ENCODE data around the gene MLLT10. TPM values are rescaled to one million over a fixed set of nuclear protein-coding genes. Genes with fewer than 3 reads are reported as not detected.

Gene MLLT10
- total and polyA plus RNA-seq, 9 of the 15 experiments (the other 6 are each of a cell fraction or from before 2014, with no cell fraction given), result 18.8 to 81.4 (median 64.2) TPM

- TF ChIP-seq E2F6 (IDR thresholded peaks at IDR 0.05; ENCODE audit: borderline replicate concordance in 1 of 2, extremely low read depth in 1 of 2, insufficient read depth in 1 of 2, insufficient read length in 1 of 2, low read depth in 1 of 2, low read length in 1 of 2, poor library complexity in 1 of 2, severe bottlenecking in 1 of 2) (peak; percentile 73 to 86), MEIS2 (IDR thresholded peaks at IDR 0.05; ENCODE audit: partially characterized antibody) (no peak), NR4A1 (CRISPR knock-in tag; IDR thresholded peaks at IDR 0.05) (no peak), NR4A1 (tag; IDR thresholded peaks at IDR 0.05) (peak; percentile 71), BRD9 (IDR thresholded peaks at IDR 0.05; ENCODE audit: low read depth, partially characterized antibody) (peak; percentile 70), POLR2G (IDR thresholded peaks at IDR 0.05; ENCODE audit: low read depth, low read length) (peak; percentile 93), CREM (IDR thresholded peaks at IDR 0.05; ENCODE audit: low read depth) (peak; percentile 71), SPI1 (IDR thresholded peaks at IDR 0.05; ENCODE audit: borderline replicate concordance, low read depth, low read length) (peak; percentile 22; the same call in 1 of the 2 replicates), BHLHE40 (IDR thresholded peaks at IDR 0.05; ENCODE audit: low read length) (peak; percentile 50), CTBP1 (IDR thresholded peaks at IDR 0.05; ENCODE audit: borderline replicate concordance) (peak; percentile 90), ZNF561 (CRISPR knock-in tag; conservative IDR thresholded peaks at IDR 0.05) (no peak), ARID3A (IDR thresholded peaks at IDR 0.05; ENCODE audit: borderline replicate concordance, low read depth, low read length) (no peak), DMBX1 (CRISPR knock-in tag; IDR thresholded peaks at IDR 0.05; ENCODE audit: borderline replicate concordance) (peak; percentile 69; the same call in 1 of the 2 replicates), E2F4 (CRISPR knock-in tag; IDR thresholded peaks at IDR 0.05; ENCODE audit: low read depth) (0 out of 2 replicates have a peak, but pooled peaks have one; percentile 25), SMC3 (conservative IDR thresholded peaks at IDR 0.05; ENCODE audit: insufficient read depth, low read depth, low read length) (no peak), MXI1 (IDR thresholded peaks at IDR 0.05; ENCODE audit: low read depth, low read length) (peak; percentile 17; the same call in 1 of the 2 replicates)
Observed at GRCh38 chr10:21533467-21534279, at the start of gene MLLT10 (continued).
